ENCODE results near the gene WFS1. TPM values are rescaled to one million over a fixed set of nuclear protein-coding genes. Genes with fewer than 3 reads are reported as not detected.
A peak's percentile ranks its signal among the peaks of the same experiment; 100 is the strongest.

WFS1 gene
- total and polyA plus RNA-seq, 2 of the 13 experiments (the other 11 are each of a cell fraction or from before 2014, with no cell fraction given): 39.1 to 42.2 TPM

- TF ChIP-seq FOXC1 (CRISPR knock-in tag; IDR thresholded peaks at IDR 0.05; ENCODE audit: borderline replicate concordance): no peak
- TF ChIP-seq GPBP1L1 (CRISPR knock-in tag; IDR thresholded peaks at IDR 0.05): no peak
- no peak for TF ChIP-seq PHF8 (CRISPR knock-in tag; IDR thresholded peaks at IDR 0.05)
Measured at GRCh38 chr4:6295495-6295894, 25.8 kb downstream of the WFS1 start (continued).

GRCh38 chr4:6296026-6296425 is 26.4 kb downstream of the WFS1 start:
- CTCF ChIA-PET (ENCODE audit: low intra/inter-chr PET ratio, low total read pairs): no interaction called here
- Histone ChIP-seq H3K4me2 (ENCODE audit: low read depth, low read length) (no peak overlapping the region), H3K79me2 (ENCODE audit: insufficient read depth, low read length) (no peaks in the 10 kb centered on the region), H3K36me3 (replicated peaks in 1 of 2; ENCODE audit: control insufficient read depth in 1 of 2, insufficient read depth in 2 of 2, low read length in 2 of 2) (peaks cover 40 to 80% of the 10 kb centered on the region in 2 experiments), H3K9ac (ENCODE audit: insufficient read depth, low read depth, low read length) (no peak overlapping the region), H4K20me1 (ENCODE audit: insufficient read depth, low read length) (no peaks in the 10 kb centered on the region), H3K9me3 (ENCODE audit: low read length) (no peaks in the 10 kb centered on the region), H3K4me3 (replicated peaks in 1 of 3; ENCODE audit: insufficient read depth in 1 of 3, low read depth in 2 of 3, low read length in 3 of 3) (no peak overlapping the region), H3K27me3 (ENCODE audit: control insufficient read depth in 1 of 2, insufficient read depth in 2 of 2, low read length in 2 of 2) (no peaks in the 10 kb centered on the region), H3K4me1 (ENCODE audit: insufficient read depth, low read length) (no peaks in the 10 kb centered on the region), H2AFZ (ENCODE audit: low read length) (no peak overlapping the region), H3K27ac (ENCODE audit: extremely low read length, insufficient read depth, low read length) (no peak overlapping the region)
- no TSS peak for BruUV-seq (replicated peaks)
- POLR2A ChIA-PET: no interaction called here
- WGBS (ENCODE audit: low lambda C conversion rate): 91% methylated on average over 6 of the region's 9 CpGs
- in situ Hi-C loops (cut with HindIII; ENCODE audit: extremely low pct_ligation_motif_present, low pct_unique_long_range_greater_than_20kb): no loop called here
- peak; percentile 49 for ATAC-seq
- no peak for FAIRE-seq
- intact Hi-C loops (cut with micrococcal nuclease; ENCODE audit: unreplicated experiment): no loop called here
- no peak for DNase-seq (ENCODE audit: low spot score)
- TF ChIP-seq CTCF (CRISPR knock-in tag; IDR thresholded peaks at IDR 0.05) (peak; percentile 47), RBM39 (IDR thresholded peaks at IDR 0.05; ENCODE audit: low read depth, low read length, poor library complexity, severe bottlenecking) (no peak), HNF4A (CRISPR knock-in tag; IDR thresholded peaks at IDR 0.05) (0 out of 2 replicates have a peak, but pooled peaks have one; percentile 7), ZNF317 (CRISPR knock-in tag; IDR thresholded peaks at IDR 0.05) (no peak), NR2F6 (IDR thresholded peaks at IDR 0.05) (no peak), NR2F6 (CRISPR knock-in tag; IDR thresholded peaks at IDR 0.05) (0 out of 2 replicates have a peak, but pooled peaks have one; percentile 35), ZNF687 (CRISPR knock-in tag; IDR thresholded peaks at IDR 0.05) (peak; percentile 52)
